Duodenal mucosa (tissue), 2 donors: ENCODE data around the gene TAAR9.

Experiments
- H3K27ac ChIP-seq: one replicate; pipeline ENCODE4 v1.7.0; 2013; ENCODE audit warnings: low read depth, low read length
- H3K27me3 ChIP-seq, 2 donors: one replicate each; pipeline ENCODE4 v1.7.0; 2013; ENCODE audit warnings: low read length in 2 of 2, control low read depth in 1 of 2; ENCODE audit not compliant: insufficient read depth in 2 of 2, control insufficient read depth in 1 of 2
- H3K36me3 ChIP-seq, 2 donors: one replicate each; pipeline ENCODE4 v1.7.0; 2013; ENCODE audit warnings: low read length in 2 of 2, control low read depth in 1 of 2; ENCODE audit not compliant: insufficient read depth in 2 of 2, control insufficient read depth in 1 of 2
- H3K4me1 ChIP-seq, 2 donors: one replicate each; pipeline ENCODE4 v1.7.0; 2013; ENCODE audit warnings: low read length in 2 of 2, control low read depth in 1 of 2; ENCODE audit not compliant: insufficient read depth in 2 of 2, control insufficient read depth in 1 of 2
- H3K4me3 ChIP-seq, 2 donors: one replicate each; pipeline ENCODE4 v1.7.0; 2013; ENCODE audit warnings: low read length in 2 of 2, low read depth in 1 of 2
- H3K9ac ChIP-seq, 2 donors: one replicate each; pipeline ENCODE4 v1.7.0; 2013; ENCODE audit warnings: low read length in 2 of 2, low read depth in 1 of 2
- H3K9me3 ChIP-seq, 2 donors: one replicate each; pipeline ENCODE4 v1.7.0; 2013; ENCODE audit warnings: low read length in 2 of 2, control low read depth in 1 of 2; ENCODE audit not compliant: control insufficient read depth in 1 of 2

The TAAR9 gene

GRCh38 chr6:132537977-132538376, at the start of gene TAAR9:
TSS of gene TAAR9 (plus strand) at chr6:132538277. CDS start at chr6:132538290, 13 bp downstream.
- Histone ChIP-seq H3K9ac (no peak within 1 kb of the TSS), H3K4me3 (no peak within 1 kb of the TSS), H3K27me3 (peaks cover 0 to 3% of the 10 kb centered on the region in 2 donors), H3K36me3 (no peaks in the 10 kb centered on the region), H3K27ac (no peak within 1 kb of the TSS), H3K4me1 (no peaks in the 10 kb centered on the region), H3K9me3 (no peaks in the 10 kb centered on the region)

- no peak overlapping the region for H3K9ac ChIP-seq
- H3K27ac ChIP-seq = no peak overlapping the region
- H3K4me3 ChIP-seq = no peak overlapping the region
- peaks cover 3 to 5% of the 10 kb centered on the region in 2 donors for H3K4me1 ChIP-seq
- no peaks in the 10 kb centered on the region for H3K9me3 ChIP-seq
- H3K27me3 ChIP-seq = no peaks in the 10 kb centered on the region
- peaks cover 0 to 4% of the 10 kb centered on the region in 2 donors for H3K36me3 ChIP-seq
Measured at GRCh38 chr6:132489376-132489775, 48.7 kb upstream of the TAAR9 start.

- no peak overlapping the region for H3K4me3 ChIP-seq
- H3K4me1 ChIP-seq = peaks cover 3 to 9% of the 10 kb centered on the region in 2 donors
- no peak overlapping the region for H3K9ac ChIP-seq
- peaks cover 0 to 8% of the 10 kb centered on the region in 2 donors for H3K36me3 ChIP-seq
- no peaks in the 10 kb centered on the region for H3K27me3 ChIP-seq
- no peak overlapping the region for H3K27ac ChIP-seq
- H3K9me3 ChIP-seq = no peaks in the 10 kb centered on the region
Measured at GRCh38 chr6:132490024-132490423, 48.1 kb upstream of the TAAR9 start.

- peaks cover 0 to 8% of the 10 kb centered on the region in 2 donors for H3K36me3 ChIP-seq
- H3K4me3 ChIP-seq = no peak overlapping the region
- no peaks in the 10 kb centered on the region for H3K9me3 ChIP-seq
- H3K27ac ChIP-seq = no peak overlapping the region
- H3K4me1 ChIP-seq = peaks cover 3 to 9% of the 10 kb centered on the region in 2 donors
- H3K9ac ChIP-seq = no peak overlapping the region
- H3K27me3 ChIP-seq = no peaks in the 10 kb centered on the region
Measured at GRCh38 chr6:132490478-132491204, 47.4 kb upstream of the TAAR9 start.

- Histone ChIP-seq H3K4me1 (peaks cover 3 to 9% of the 10 kb centered on the region in 2 donors), H3K9ac (no peak overlapping the region), H3K36me3 (peaks cover 0 to 8% of the 10 kb centered on the region in 2 donors), H3K27ac (no peak overlapping the region), H3K4me3 (no peak overlapping the region), H3K27me3 (no peaks in the 10 kb centered on the region), H3K9me3 (no peaks in the 10 kb centered on the region)
Measured at GRCh38 chr6:132491303-132491702, 46.8 kb upstream of the TAAR9 start.

- H3K4me1 ChIP-seq = peaks cover 3 to 14% of the 10 kb centered on the region in 2 donors
- H3K27ac ChIP-seq = no peak overlapping the region
- no peak overlapping the region for H3K9ac ChIP-seq
- H3K4me3 ChIP-seq = no peak overlapping the region
- peaks cover 0 to 8% of the 10 kb centered on the region in 2 donors for H3K36me3 ChIP-seq
- no peaks in the 10 kb centered on the region for H3K27me3 ChIP-seq
- H3K9me3 ChIP-seq = no peaks in the 10 kb centered on the region
Measured at GRCh38 chr6:132491881-132492280, 46.2 kb upstream of the TAAR9 start.

- Histone ChIP-seq H3K4me3 (no peak overlapping the region), H3K9me3 (no peaks in the 10 kb centered on the region), H3K27me3 (no peaks in the 10 kb centered on the region), H3K27ac (no peak overlapping the region), H3K9ac (no peak overlapping the region), H3K36me3 (peaks cover 3 to 7% of the 10 kb centered on the region in 2 donors), H3K4me1 (peaks cover 6 to 16% of the 10 kb centered on the region in 2 donors)
Measured at GRCh38 chr6:132494954-132495353, 43.1 kb upstream of the TAAR9 start.

- H3K4me1 ChIP-seq = peaks cover 4 to 16% of the 10 kb centered on the region in 2 donors
- no peak overlapping the region for H3K27ac ChIP-seq
Measured at GRCh38 chr6:132495604-132496079, 42.4 kb upstream of the TAAR9 start.

GRCh38 chr6:132496519-132497180, 41.4 kb upstream of the TAAR9 start:
- Histone ChIP-seq H3K4me1 (peaks cover 3 to 16% of the 10 kb centered on the region in 2 donors), H3K36me3 (peaks cover 8 to 15% of the 10 kb centered on the region in 2 donors), H3K4me3 (no peak overlapping the region), H3K27me3 (no peaks in the 10 kb centered on the region), H3K27ac (no peak overlapping the region), H3K9me3 (no peaks in the 10 kb centered on the region), H3K9ac (no peak overlapping the region)

More at GRCh38 chr6:132495604-132496079, 42.4 kb upstream of the TAAR9 start:
- H3K9me3 ChIP-seq = no peaks in the 10 kb centered on the region
- no peak overlapping the region for H3K9ac ChIP-seq
- H3K4me3 ChIP-seq = no peak overlapping the region
- H3K27me3 ChIP-seq = no peaks in the 10 kb centered on the region
- H3K36me3 ChIP-seq = peaks cover 3 to 5% of the 10 kb centered on the region in 2 donors

GRCh38 chr6:132498638-132499037, 39.4 kb upstream of the TAAR9 start:
- Histone ChIP-seq H3K36me3 (peaks cover 13 to 26% of the 10 kb centered on the region in 2 donors), H3K27me3 (no peaks in the 10 kb centered on the region)

More at GRCh38 chr6:132498638-132499037, 39.4 kb upstream of the TAAR9 start:
- Histone ChIP-seq H3K9ac (no peak overlapping the region), H3K4me1 (peaks cover 3 to 16% of the 10 kb centered on the region in 2 donors), H3K27ac (no peak overlapping the region), H3K9me3 (no peaks in the 10 kb centered on the region), H3K4me3 (no peak overlapping the region)
